Subcutaneous adipose tissue (tissue), 4 donors: ENCODE data around the gene OCA2. TPM values are rescaled to one million over a fixed set of nuclear protein-coding genes. Genes with fewer than 3 reads are reported as not detected.

ENCODE experiments used
- total RNA-seq, 4 donors: library from RNA; depleted of rRNA; stranded (reverse); fragments of >200 nt; gene quantifications; one replicate each; pipeline ENCODE4 v1.1.0, GENCODE V29; 2016
- TF ChIP-seq, protein P1 (sequence below): fragments of 450-650 bp; IDR thresholded peaks from one replicate; pipeline ENCODE4 v1.5.1; 2016; ENCODE audit warnings: low read depth, mild to moderate bottlenecking, control low read depth, antibody characterized with exemption, moderate library complexity

The OCA2 gene
- total RNA-seq, 4 donors from 2014 or later = 1.1 TPM; not detected in 3

GRCh38 chr15:28104326-28104725 lies 5.2 kb upstream of the OCA2 start:
- TF ChIP-seq, protein P1, sequence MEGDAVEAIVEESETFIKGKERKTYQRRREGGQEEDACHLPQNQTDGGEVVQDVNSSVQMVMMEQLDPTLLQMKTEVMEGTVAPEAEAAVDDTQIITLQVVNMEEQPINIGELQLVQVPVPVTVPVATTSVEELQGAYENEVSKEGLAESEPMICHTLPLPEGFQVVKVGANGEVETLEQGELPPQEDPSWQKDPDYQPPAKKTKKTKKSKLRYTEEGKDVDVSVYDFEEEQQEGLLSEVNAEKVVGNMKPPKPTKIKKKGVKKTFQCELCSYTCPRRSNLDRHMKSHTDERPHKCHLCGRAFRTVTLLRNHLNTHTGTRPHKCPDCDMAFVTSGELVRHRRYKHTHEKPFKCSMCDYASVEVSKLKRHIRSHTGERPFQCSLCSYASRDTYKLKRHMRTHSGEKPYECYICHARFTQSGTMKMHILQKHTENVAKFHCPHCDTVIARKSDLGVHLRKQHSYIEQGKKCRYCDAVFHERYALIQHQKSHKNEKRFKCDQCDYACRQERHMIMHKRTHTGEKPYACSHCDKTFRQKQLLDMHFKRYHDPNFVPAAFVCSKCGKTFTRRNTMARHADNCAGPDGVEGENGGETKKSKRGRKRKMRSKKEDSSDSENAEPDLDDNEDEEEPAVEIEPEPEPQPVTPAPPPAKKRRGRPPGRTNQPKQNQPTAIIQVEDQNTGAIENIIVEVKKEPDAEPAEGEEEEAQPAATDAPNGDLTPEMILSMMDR = no peak

DNA sequence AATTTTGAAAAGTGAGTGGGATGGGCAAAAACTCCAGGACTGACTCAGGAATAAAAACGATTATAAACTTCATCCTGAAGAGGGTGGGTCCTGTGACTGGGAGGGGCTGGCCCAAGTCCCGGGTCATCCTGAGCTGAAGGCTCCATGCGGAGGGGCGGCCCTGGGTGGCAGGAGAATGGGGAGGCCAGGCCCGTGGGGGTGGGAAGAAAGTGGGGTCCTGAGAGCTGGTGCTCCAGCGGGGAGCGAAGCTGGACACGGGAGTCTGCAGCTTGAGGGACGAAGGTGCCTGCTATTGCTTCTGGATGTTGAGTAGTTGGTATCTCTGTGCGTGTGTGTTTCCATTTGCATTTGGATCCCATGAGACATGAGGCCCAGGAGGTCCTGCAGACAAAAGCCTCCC lies 4.7 kb upstream of the OCA2 start:
- TF ChIP-seq, protein P1 = no peak

- TF ChIP-seq, protein P1 = no peak
These were observed 2.9 kb upstream of the OCA2 start for GRCh38 chr15:28101983-28102441.

DNA sequence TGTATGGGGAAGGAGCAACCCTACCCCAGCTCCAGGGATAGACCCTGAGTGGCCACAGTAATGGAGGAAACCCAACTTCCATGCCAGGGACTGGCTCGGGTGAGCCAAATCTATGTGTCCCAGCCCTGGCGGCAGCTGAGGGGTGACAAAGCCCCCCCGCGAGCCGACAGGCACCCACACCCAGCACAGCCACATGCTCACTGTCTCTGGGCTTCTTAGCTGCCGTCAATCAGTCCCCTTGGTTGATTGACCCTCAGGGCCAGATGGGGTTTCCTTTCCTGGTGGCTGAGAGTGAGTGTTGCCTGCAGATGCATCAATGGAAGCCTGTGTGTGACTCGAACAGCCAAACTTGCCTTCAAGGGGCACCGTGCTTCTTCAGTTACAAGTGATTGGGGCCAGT lies 2.1 kb upstream of the OCA2 start:
- TF ChIP-seq, protein P1 = no peak

DNA sequence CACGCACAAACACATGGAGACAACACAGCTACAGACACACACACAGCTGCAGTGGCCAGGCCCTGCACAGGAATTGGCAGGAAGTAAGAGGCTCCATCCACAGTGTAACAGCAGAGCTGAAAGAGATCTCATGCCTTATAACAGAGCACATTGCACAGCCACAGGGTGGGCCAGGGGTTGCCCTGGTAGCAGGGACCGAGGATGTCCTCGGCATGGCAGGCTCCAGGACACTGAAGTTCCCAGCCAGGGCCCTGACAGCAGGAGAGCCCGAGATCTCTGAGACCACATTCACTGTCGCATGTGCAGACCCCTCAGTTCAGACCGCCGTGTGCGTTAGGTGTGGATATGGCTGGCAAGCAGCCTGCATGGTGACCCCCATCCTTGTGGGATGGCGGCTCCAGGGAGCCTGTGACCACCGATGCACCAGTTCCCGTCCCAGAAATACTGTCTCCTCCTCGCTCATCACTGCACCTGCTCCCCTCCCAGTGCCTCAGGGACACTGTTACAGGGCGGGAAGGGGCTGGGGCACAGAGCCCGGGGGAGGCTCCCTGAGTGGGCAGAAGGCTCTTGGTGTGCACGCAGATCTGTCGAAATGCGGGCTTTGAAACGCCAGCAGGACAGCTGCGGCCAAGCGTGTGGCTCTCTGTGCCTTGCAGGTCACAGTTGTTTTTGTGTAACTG lies 1.5 kb upstream of the OCA2 start:
- TF ChIP-seq, protein P1 = no peak

DNA sequence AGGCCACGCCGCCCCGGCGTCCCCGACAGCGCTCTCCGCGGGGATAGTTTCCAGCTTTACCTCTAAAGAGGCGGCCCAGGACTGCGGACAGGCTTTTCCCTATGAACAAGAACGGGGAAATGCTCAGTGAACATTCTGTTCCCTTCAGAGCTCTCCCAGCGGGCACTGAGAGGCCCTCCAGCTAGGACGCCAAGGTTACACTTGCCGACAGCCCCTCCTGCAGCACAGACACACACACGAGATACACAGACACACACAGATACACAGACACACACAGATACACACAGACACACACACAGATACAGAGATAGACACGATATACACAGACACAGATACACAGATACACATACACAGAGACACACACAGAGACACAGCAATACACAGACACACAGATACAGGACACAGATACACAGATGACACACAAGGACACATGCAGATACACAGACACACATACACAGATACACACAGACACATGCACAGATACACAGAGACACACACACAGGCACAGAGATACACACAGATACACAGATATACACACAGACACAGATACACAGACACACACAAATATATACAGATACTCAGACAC lies 533 bp upstream of the OCA2 start:
- TF ChIP-seq, protein P1 = no peak

DNA sequence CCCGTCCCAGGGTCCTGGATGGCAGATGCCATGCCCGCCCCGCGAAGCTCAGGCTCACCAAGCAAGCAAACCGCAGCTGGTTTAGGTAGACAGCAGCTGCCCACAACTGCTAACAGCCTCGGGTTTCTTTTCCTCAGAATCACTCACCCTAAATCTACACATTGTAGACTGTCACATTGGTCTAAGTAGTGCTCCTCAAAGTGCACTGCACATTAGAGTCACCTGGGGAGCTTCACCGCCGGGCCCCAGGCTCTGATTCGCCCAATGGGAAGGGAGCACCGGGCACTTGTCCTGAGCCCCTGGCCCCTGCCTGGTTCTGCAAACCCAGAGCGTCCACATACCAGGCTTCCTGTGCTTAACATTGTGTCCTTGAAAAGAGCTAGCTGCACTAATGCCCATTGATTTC lies 752 bp downstream of the OCA2 start:
- TF ChIP-seq, protein P1 = no peak
